Measurements from ENCODE around the gene GOPC. TPM values are rescaled to one million over a fixed set of nuclear protein-coding genes. Genes with fewer than 3 reads are reported as not detected.

The GOPC gene
- total and polyA plus RNA-seq, 2 donors (not counting 1 experiment from before 2014, with no cell fraction given), result 8.9 to 26.7 TPM

- H3K9ac ChIP-seq (ENCODE audit: low read length), result no peak overlapping the region
Measured at GRCh38 chr6:117548797-117549301, 53.5 kb downstream of the GOPC start.

More at GRCh38 chr6:117548797-117549301, 53.5 kb downstream of the GOPC start:
- Mint-ChIP-seq H3K4me3 (peak overlapping the region; percentile 38), H3K9me3 (ENCODE audit: insufficient read depth) (no peaks in the 10 kb centered on the region), H3K27me3 (peaks cover 23% of the 10 kb centered on the region), H3K27ac (no peak overlapping the region), H3K4me1 (peaks cover 15% of the 10 kb centered on the region)
- intact Hi-C loops (cut with micrococcal nuclease), result no loop called here
- WGBS (ENCODE audit: insufficient coverage), result 100% methylated on average over 1 of the region's 8 CpGs
- H3K4me2 ChIP-seq (replicated peaks; ENCODE audit: low read depth, low read length, poor library complexity, severe bottlenecking), result no peak overlapping the region
- peaks cover 0 to 4% (median 0%) of the 10 kb centered on the region in 3 donors for H3K9me3 ChIP-seq (ENCODE audit: control extremely low read depth in 1 of 3, control insufficient read depth in 2 of 3, insufficient read depth in 1 of 3, low read length in 2 of 3)
- H3K36me3 ChIP-seq (replicated peaks in 1 of 2; ENCODE audit: control extremely low read depth in 1 of 2, control insufficient read depth in 1 of 2, extremely low read depth in 1 of 2, insufficient read depth in 2 of 2, low read length in 1 of 2), result no peaks in the 10 kb centered on the region
- CTCF ChIA-PET, result interaction anchor here (0.8 to 1.7 kb wide), 3 partner anchors 11 to 100 kb away, joined by 3 to 4 read pairs (median 3); no protein-coding TSS in a partner anchor
- H3K4me1 ChIP-seq (ENCODE audit: control insufficient read depth in 2 of 2, insufficient read depth in 2 of 2, low read length in 2 of 2), result peaks cover 13 to 15% of the 10 kb centered on the region in 2 donors
- DNase-seq (no peak), ATAC-seq (ENCODE audit: low read depth) (no peak)
- H3K4me3 ChIP-seq (ENCODE audit: control extremely low read depth in 1 of 5, extremely low read depth in 1 of 5, insufficient read depth in 1 of 5, low read depth in 2 of 5, low read length in 4 of 5), result no peak overlapping the region
- H4K20me1 ChIP-seq (ENCODE audit: control insufficient read depth, insufficient read depth, low read length, poor library complexity, severe bottlenecking), result no peaks in the 10 kb centered on the region
- H3K27me3 ChIP-seq (replicated peaks in 1 of 4; ENCODE audit: control extremely low read depth in 1 of 4, control insufficient read depth in 3 of 4, insufficient read depth in 4 of 4, low read length in 3 of 4), result peaks cover 0 to 20% (median 4%) of the 10 kb centered on the region in 4 experiments
- H2AFZ ChIP-seq (ENCODE audit: insufficient read depth, low read depth, low read length, poor library complexity, severe bottlenecking), result no peak overlapping the region
- POLR2A ChIA-PET, result no interaction called here
- no peaks in the 10 kb centered on the region for H3K79me2 ChIP-seq (ENCODE audit: control insufficient read depth, insufficient read depth, low read length)
- H3K27ac ChIP-seq (ENCODE audit: low read length in 2 of 2), result no peak overlapping the region
- TF ChIP-seq EZH2 (IDR thresholded peaks at IDR 0.05; ENCODE audit: borderline replicate concordance, insufficient read depth, low read depth, low read length, poor library complexity, severe bottlenecking) (no peak), CTCF (IDR thresholded peaks at IDR 0.05) (no peak)
